Esophagus mucosa (tissue), 1 donor: ENCODE results near the gene PRSS33. TPM values are rescaled to one million over a fixed set of nuclear protein-coding genes. Genes with fewer than 3 reads are reported as not detected.

Source experiments
- ATAC-seq: fragments of 200-7000 bp; cut with Tn5 transposase; one replicate; pipeline ENCODE4 v1.9.1; 2020
- total RNA-seq: library from RNA; stranded (reverse); gene quantifications from one replicate; pipeline ENCODE4 v1.2.4, GENCODE V29; 2023
- donor health status: DM: yes; HTN: yes; CAD: no.

Gene PRSS33
- total RNA-seq, 1 donor from 2014 or later: not detected

DNA sequence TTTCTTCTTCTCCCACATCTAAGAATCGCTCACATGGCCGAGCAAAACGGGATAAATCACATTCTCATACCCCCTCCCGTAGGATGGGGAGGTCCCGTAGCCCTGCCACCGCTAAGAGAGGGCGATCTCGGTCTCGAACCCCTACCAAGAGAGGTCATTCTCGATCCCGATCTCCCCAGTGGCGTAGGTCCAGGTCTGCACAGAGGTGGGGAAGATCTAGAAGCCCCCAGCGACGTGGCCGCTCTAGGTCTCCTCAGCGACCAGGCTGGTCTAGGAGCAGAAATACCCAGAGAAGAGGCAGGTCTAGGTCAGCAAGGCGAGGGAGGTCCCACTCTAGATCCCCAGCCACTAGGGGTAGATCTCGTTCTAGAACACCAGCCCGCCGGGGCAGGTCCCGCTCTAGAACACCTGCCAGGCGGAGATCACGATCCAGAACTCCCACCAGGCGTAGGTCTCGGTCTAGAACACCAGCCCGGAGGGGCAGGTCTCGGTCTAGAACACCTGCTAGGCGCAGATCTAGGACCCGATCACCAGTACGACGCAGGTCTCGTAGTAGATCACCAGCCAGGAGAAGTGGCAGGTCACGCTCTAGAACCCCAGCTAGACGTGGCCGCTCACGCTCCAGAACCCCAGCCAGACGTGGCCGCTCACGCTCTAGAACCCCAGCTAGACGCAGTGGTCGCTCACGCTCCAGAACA is 25.3 kb downstream of the PRSS33 start:
- no peak for ATAC-seq

GRCh38 chr16:2761472-2761871 is 25.9 kb downstream of the PRSS33 start:
- no peak for ATAC-seq

GRCh38 chr16:2757344-2757743 is 30.0 kb downstream of the PRSS33 start:
- ATAC-seq: no peak

DNA sequence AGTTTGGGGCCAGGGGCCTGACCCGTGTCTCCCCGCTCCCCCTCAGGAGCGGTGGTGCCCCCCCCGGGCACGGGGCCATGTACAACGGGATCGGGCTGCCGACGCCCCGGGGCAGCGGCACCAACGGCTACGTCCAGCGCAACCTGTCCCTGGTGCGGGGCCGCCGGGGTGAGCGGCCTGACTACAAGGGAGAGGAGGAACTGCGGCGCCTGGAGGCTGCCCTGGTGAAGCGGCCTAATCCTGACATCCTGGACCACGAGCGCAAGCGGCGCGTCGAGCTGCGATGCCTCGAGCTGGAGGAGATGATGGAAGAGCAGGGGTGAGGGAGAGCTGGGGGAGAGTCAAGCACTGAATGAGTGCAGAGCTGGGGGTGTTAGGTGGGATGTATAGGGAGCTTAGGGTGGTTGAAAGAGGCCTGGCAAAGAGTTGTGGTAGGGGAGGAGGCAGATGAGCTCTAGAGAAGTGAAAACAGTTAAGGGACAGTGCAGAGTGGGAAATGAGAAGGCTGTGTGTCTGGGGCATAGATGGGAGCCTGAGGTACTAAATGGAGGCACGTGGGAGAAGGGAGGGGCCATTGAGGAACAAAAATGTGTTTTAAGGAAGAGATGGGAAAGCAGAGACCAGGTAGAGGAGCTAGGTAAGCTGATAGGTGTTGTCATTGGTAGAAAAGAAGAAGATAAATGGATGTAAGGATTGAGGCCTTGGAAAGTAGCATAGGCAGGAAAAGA is 30.9 kb downstream of the PRSS33 start:
- ATAC-seq: no peak

- ATAC-seq: no peak
These were observed 32.2 kb downstream of the PRSS33 start for GRCh38 chr16:2755158-2755557.

- ATAC-seq: no peak
These were observed 33.7 kb downstream of the PRSS33 start for GRCh38 chr16:2753733-2754020.

GRCh38 chr16:2752850-2753732 is 34.3 kb downstream of the PRSS33 start:
- ATAC-seq: peak; percentile 79

DNA sequence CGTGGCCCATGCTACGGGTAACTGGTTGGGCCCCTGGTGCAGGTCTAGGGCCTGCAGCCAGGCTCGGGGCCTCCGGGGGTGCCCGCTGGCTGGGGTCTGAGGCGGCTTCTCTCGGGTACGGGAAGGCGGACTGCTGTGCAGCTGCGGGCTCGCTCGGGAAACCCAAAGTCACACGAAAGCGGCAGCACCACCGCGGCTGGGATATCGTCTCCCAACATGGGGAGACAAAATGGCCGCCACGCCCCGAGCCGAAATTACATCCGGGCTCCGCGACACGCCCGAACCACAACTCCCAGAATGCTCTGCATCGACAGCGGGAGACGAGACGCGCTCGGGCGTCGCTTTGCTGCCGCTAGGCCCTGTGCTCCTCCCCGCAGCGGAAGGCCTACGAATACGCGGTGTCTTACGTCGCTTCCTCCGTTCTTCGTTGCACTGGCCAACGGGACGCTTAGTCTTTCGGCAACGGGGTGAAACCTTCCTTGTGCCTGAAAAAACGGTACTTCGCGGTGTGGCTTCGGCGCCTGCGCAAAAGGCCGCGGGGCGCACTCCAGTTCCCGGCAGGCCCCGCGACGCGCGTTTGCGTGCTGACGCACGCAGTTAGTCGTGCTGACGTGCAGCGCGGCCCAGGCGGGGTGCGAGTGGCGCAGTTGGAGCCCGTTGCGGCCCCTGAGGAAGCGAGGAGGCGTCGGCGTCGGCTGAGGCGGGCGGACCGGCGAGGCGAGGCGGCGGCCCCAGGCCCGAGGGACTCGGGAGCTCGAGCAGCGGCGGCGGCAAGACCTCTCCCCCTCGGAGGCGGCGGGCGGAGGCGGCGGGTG is 35.1 kb downstream of the PRSS33 start, which contains the start of gene SRRM2:
Gene SRRM2, plus strand, starts transcription at position 604 of the 815 bp plus-strand sequence. CDS start 3,727 bp downstream, outside the sequence.
- peak; percentile 92 for ATAC-seq

- no peak for ATAC-seq
These were observed 35.8 kb downstream of the PRSS33 start for GRCh38 chr16:2751577-2752034.

- no peak for ATAC-seq
These were observed 37.4 kb downstream of the PRSS33 start for GRCh38 chr16:2749936-2750335.

GRCh38 chr16:2749476-2749875 is 37.9 kb downstream of the PRSS33 start:
- ATAC-seq: no peak

DNA sequence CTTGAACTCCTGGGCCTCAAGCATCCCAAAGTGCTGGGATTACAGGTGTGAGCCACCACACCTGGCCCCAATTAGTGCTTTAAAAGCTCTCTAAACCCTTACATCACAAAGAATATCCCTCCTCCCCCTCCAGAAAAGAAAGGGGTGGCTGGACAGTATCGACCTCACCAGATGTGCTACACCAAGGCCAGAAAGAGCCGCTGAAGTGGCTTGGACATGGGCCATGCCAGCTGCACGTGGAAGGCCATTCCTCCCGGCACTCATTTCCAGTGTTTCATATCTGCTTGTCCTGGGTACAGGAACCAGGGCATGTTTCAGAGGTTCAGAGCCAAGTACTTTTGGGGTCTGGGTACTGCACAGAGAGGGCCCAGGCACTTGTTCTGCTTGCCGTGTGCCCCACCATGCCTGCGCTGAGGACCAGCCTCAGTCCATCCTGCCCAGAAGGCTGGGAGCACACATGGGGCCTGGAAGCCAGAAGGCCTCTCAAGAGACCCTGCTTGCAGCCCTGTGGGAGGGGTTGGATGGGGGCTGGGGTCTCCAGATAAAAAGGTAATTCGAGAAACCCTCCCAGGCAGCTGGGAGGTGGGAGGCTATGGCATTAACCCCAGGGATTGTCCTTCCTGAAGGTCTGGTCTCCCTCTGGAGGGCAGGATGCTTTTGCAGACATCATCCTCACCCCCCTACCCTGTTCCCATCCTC is 38.5 kb downstream of the PRSS33 start:
- no peak for ATAC-seq

DNA sequence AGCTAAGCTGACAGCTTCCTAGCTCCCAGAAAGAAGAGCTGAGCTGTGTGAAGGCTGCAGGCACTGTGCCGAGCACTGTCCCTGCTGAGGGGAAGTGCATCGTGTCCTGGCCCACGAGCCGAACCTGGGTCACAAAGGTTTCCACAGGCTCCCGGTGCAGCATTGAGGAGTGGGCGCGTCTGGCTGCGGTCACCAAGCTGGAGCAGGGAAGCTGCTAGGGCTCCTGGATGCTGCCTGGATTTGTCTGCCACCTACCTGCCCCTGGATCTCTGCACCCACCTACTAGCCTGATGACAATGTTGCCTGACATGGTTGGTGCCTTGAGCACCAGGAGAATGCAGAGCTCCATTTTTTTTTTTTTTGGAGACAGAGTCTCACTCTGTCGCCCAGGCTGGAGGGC is 41.4 kb downstream of the PRSS33 start:
- no peak for ATAC-seq

GRCh38 chr16:2745116-2745890 is 42.1 kb downstream of the PRSS33 start:
- no peak for ATAC-seq

DNA sequence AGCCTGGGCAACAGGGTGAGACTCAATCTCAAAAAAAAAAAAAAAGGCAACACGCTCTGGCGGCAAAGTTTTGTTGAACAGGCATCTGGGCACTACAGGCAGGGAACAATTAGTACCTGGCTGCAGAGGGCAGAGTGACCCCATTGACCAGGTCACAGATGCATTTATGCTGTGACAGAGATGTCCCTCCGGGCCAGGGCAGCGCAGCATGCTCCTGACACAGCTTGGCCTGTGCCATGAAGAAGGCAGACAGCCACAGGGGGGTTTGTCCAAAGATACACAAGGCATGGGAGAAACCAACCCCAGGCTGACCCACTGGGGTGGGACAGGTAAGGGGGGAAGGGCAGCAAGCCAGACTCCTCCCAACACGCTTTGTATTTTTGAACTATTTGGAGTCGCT is 42.6 kb downstream of the PRSS33 start:
- no peak for ATAC-seq

DNA sequence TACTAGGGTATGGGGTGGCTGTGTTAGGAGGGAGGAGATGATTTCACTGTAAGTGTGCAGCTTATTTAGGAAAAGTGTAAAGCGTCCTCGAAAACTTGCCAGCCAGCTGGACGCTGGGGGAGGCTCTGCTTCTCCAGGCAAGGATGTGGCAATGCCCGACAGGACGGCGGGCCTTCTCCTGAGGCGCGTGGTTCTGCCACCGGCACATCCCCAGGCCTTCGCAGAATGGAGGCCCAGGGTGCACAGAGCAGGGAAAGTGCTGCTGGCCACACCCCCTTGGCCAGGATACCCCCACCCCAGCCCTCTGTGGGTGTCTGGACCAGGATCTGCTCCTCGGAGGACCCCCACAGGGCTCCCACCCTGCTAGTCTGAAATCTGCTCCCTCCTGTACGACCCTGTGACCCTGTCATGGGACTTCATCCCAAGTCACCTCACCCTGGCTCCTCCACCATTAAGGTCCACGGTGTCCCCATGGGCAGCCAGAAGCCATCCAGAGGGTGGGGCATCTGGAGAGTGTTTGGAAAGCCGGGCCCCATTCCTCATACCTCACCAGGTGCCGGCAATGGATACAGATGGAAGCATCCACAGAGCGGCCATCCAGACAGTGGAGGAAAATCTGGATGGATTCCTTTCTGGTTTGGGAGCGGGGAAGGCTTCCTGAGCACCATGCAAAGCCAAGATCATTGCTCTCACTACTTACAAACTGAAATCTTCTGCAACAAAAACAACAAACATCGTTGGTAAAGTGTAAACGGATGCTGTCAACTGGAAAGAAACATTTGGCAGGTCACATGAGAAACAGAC is 44.2 kb downstream of the PRSS33 start:
- no peak for ATAC-seq

DNA sequence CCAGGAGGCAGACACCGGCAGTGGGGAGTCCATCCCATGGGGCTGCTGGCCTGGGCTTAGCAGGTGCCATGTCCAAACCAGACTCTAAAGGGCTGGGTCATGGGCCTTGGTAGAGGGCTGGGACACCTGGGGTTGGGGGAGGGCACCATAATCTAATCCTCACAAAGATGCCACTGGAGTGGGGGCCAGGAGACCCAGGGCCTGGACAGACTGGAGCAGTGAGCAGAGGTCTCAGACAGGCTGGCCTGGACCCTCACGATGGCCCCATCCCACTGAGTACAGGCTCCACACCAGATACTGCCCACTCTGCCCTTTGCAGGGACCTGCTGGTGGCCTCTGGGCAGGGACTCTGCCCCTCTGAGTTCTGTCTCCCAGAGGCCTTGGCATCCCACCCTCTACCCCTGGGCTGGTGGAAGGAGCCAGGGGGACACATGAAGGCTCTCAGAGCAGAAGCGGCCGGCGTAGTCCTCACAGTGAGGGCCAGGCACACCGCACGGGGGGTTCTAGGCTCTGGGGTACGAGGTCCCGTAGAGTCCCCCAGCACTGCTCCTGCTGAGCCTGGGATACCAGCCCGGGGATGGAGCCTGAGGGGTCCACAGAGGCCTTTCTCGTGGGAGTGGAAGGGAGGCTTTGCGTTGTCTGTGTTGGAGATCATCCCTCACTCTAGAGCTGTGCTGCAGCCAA is 44.9 kb downstream of the PRSS33 start:
- no peak for ATAC-seq

- no peak for ATAC-seq
These were observed 46.2 kb downstream of the PRSS33 start for GRCh38 chr16:2741168-2741567.

GRCh38 chr16:2740476-2740875 is 46.9 kb downstream of the PRSS33 start:
- ATAC-seq: no peak
